ENCODE measurements around the gene MKNK2. TPM values are rescaled to one million over a fixed set of nuclear protein-coding genes. Genes with fewer than 3 reads are reported as not detected.

Gene MKNK2
- polyA plus RNA-seq, 3 donors, result 16.9 to 333 (median 21.8) TPM

DNA sequence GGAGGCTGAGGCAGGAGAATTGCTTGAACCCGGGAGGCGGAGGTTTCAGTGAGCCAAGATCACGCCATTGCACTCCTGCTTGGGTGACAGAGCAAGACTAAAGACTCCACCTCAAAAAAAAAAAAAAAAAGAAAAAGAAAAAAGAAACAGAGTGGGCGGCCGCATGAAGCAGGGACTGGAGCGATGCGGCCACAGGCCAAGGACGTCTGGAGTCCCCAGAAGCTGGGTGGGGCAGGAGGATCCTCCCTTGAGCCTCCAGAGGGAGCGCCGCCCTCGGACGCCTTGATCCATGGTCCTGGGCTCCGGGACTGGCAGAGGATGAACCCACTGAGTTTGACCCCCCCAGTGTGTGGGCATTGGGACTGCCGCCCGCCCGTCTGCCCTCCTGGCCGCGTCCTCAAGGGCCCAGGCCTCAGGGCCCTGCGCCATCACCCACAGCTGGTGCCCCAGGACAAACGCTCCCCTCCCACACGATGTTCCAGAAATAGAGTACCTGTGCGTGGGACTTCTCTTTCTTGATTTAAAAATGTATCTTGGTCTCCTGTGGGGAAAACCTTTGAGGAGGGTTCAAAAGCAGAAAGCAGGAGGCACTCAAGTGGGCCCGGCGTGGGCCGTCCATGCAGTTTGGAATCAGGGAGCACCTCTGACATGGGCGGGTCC is 51.1 kb downstream of the MKNK2 start:
- Histone ChIP-seq H4K20me1 (ENCODE audit: insufficient read depth, low read length) (peaks cover 8% of the 10 kb centered on the region), H3K9ac (ENCODE audit: insufficient read depth, low read length, poor library complexity, severe bottlenecking) (no peak overlapping the region)
- TF ChIP-seq, protein P1, sequence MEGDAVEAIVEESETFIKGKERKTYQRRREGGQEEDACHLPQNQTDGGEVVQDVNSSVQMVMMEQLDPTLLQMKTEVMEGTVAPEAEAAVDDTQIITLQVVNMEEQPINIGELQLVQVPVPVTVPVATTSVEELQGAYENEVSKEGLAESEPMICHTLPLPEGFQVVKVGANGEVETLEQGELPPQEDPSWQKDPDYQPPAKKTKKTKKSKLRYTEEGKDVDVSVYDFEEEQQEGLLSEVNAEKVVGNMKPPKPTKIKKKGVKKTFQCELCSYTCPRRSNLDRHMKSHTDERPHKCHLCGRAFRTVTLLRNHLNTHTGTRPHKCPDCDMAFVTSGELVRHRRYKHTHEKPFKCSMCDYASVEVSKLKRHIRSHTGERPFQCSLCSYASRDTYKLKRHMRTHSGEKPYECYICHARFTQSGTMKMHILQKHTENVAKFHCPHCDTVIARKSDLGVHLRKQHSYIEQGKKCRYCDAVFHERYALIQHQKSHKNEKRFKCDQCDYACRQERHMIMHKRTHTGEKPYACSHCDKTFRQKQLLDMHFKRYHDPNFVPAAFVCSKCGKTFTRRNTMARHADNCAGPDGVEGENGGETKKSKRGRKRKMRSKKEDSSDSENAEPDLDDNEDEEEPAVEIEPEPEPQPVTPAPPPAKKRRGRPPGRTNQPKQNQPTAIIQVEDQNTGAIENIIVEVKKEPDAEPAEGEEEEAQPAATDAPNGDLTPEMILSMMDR (IDR thresholded peaks at IDR 0.05), result no peak

DNA sequence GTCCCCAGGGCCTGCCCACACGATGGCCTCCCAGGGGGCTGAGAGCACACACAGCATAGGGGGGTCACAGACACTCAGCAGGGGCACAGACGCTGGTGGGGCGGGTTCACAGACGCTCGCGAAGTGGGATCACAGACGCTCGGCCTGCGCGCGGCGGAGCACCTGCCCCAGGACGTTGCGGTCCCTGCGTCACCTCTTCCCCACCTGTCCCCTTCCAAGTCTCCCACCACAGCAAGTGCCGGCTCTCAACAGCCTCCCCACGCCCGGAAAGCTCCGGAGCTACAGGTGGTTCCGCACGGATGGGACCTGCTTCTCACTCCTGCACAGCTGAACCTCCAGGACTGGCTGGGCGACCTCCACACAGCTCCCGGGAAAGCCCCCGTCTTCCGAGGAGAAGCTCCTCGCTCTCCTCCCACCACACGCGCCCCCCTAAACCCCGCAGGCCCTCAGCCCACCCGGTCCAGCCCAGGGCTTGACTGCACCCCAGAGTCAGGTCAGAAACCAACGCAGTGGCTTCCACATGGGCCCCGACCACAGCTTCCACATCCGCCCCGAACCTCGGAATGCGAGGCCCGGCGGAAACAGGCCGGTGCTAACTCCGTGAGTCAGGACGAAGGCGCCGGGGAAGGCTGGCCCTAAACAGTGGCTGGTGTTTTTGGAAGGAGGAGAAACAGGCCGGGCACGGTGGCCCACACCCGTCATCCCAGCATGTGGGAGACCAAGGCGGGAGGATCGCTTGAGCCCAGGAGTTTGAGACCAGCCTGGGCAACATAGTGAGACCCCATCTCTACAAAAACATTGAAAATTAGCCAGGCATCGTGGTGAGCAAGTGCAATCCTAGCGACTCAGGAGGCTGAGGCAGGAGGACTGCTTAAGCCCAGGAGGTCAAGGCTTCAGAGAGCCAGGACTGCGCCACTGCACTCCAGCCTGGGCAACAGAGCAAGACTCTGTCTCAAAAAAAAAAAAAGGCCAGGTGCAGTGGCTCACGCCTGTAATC is 52.0 kb downstream of the MKNK2 start:
- peaks cover 0 to 2% (median 0%) of the 10 kb centered on the region in 7 donors for H3K9me3 Mint-ChIP-seq
- Histone ChIP-seq H3K79me2 (ENCODE audit: insufficient read depth, low read length) (peaks cover 2% of the 10 kb centered on the region), H3K9me3 (replicated peaks in 1 of 2; ENCODE audit: control insufficient read depth in 1 of 2, insufficient read depth in 1 of 2, low read length in 2 of 2) (no peaks in the 10 kb centered on the region), H3K36me3 (replicated peaks in 1 of 2; ENCODE audit: control insufficient read depth in 1 of 2, insufficient read depth in 2 of 2, low read length in 2 of 2) (peaks cover 20 to 31% of the 10 kb centered on the region in 2 donors), H3K4me1 (ENCODE audit: control insufficient read depth in 1 of 2, insufficient read depth in 2 of 2, low read length in 2 of 2) (no peaks in the 10 kb centered on the region), H3K27me3 (ENCODE audit: control insufficient read depth in 2 of 2, insufficient read depth in 2 of 2, low read length in 2 of 2) (no peaks in the 10 kb centered on the region), H3K27ac (ENCODE audit: low read depth in 1 of 2, low read length in 2 of 2) (no peak overlapping the region), H3K4me3 (replicated peaks in 1 of 3; ENCODE audit: low read depth in 2 of 3, low read length in 3 of 3) (no peak overlapping the region), H2AFZ (ENCODE audit: insufficient read depth, low read depth, low read length, poor library complexity, severe bottlenecking) (no peak overlapping the region), H3K4me2 (replicated peaks; ENCODE audit: extremely low read depth, low read length, poor library complexity, severe bottlenecking) (no peak overlapping the region), H4K20me1 (ENCODE audit: insufficient read depth, low read length) (peaks cover 8% of the 10 kb centered on the region), H3K9ac (ENCODE audit: insufficient read depth, low read length, poor library complexity, severe bottlenecking) (no peak overlapping the region)
- DNase-seq, result peak in 2 of 3 donors; percentile 3 to 11
- 81% methylated on average over 33 of the region's 52 CpGs for WGBS (ENCODE audit: insufficient coverage)
- TF ChIP-seq, protein P1 (IDR thresholded peaks at IDR 0.05), result no peak
- H3K27ac Mint-ChIP-seq, result peak overlapping the region in 2 of 7 donors; percentile 12 to 18
- H3K4me3 Mint-ChIP-seq, result peak overlapping the region in 1 of 2 donors; percentile 24
- H3K36me3 Mint-ChIP-seq, result peaks cover 42 to 68% of the 10 kb centered on the region in 2 donors
- H3K4me1 Mint-ChIP-seq, result peaks cover 4% of the 10 kb centered on the region
- H3K27me3 Mint-ChIP-seq (ENCODE audit: low read depth in 3 of 3), result peaks cover 0 to 3% (median 0%) of the 10 kb centered on the region in 3 donors
- intact Hi-C loops (cut with micrococcal nuclease), result no loop called here

More for the DNA sequence above, 51.1 kb downstream of the MKNK2 start:
- H3K27me3 Mint-ChIP-seq (ENCODE audit: low read depth in 3 of 3), result peaks cover 0 to 3% (median 0%) of the 10 kb centered on the region in 3 donors
- H3K27ac Mint-ChIP-seq, result no peak overlapping the region
- no peak for DNase-seq
- peaks cover 4% of the 10 kb centered on the region for H3K4me1 Mint-ChIP-seq
- Histone ChIP-seq H3K27ac (ENCODE audit: low read depth in 1 of 2, low read length in 2 of 2) (no peak overlapping the region), H3K4me2 (replicated peaks; ENCODE audit: extremely low read depth, low read length, poor library complexity, severe bottlenecking) (no peak overlapping the region), H2AFZ (ENCODE audit: insufficient read depth, low read depth, low read length, poor library complexity, severe bottlenecking) (no peak overlapping the region), H3K36me3 (replicated peaks in 1 of 2; ENCODE audit: control insufficient read depth in 1 of 2, insufficient read depth in 2 of 2, low read length in 2 of 2) (peaks cover 20 to 34% of the 10 kb centered on the region in 2 donors), H3K4me1 (ENCODE audit: control insufficient read depth in 1 of 2, insufficient read depth in 2 of 2, low read length in 2 of 2) (no peaks in the 10 kb centered on the region), H3K79me2 (ENCODE audit: insufficient read depth, low read length) (peaks cover 4% of the 10 kb centered on the region), H3K9me3 (replicated peaks in 1 of 2; ENCODE audit: control insufficient read depth in 1 of 2, insufficient read depth in 1 of 2, low read length in 2 of 2) (no peaks in the 10 kb centered on the region), H3K27me3 (ENCODE audit: control insufficient read depth in 2 of 2, insufficient read depth in 2 of 2, low read length in 2 of 2) (no peaks in the 10 kb centered on the region), H3K4me3 (replicated peaks in 1 of 3; ENCODE audit: low read depth in 2 of 3, low read length in 3 of 3) (no peak overlapping the region)
- intact Hi-C loops (cut with micrococcal nuclease), result no loop called here
- H3K4me3 Mint-ChIP-seq, result no peak overlapping the region
- WGBS (ENCODE audit: insufficient coverage), result 95% methylated on average over 19 of the region's 26 CpGs
- H3K36me3 Mint-ChIP-seq, result peaks cover 39 to 64% of the 10 kb centered on the region in 2 donors
- H3K9me3 Mint-ChIP-seq, result peaks cover 0 to 2% (median 0%) of the 10 kb centered on the region in 7 donors

Measured in CD14-positive monocyte (primary cell).